Measurements from ENCODE around the gene CDK17. TPM values are rescaled to one million over a fixed set of nuclear protein-coding genes. Genes with fewer than 3 reads are reported as not detected.
"Not testable (repeated sequence)": the region's sequence is repeated elsewhere in the genome, so short reads cannot be mapped to it uniquely, and the experiment has no call there.

The CDK17 gene
- total and polyA plus RNA-seq, 2 donors (not counting 1 experiment from before 2014, with no cell fraction given), result 15.6 to 87.8 TPM

GRCh38 chr12:96420277-96420835, 20.1 kb upstream of the CDK17 start:
- Histone ChIP-seq H4K20me1 (ENCODE audit: control insufficient read depth, insufficient read depth, low read length, poor library complexity, severe bottlenecking) (no peaks in the 10 kb centered on the region), H3K27me3 (replicated peaks in 1 of 4; ENCODE audit: control extremely low read depth in 1 of 4, control insufficient read depth in 3 of 4, insufficient read depth in 4 of 4, low read length in 3 of 4) (no peaks in the 10 kb centered on the region), H3K9me3 (ENCODE audit: control extremely low read depth in 1 of 3, control insufficient read depth in 2 of 3, insufficient read depth in 1 of 3, low read length in 2 of 3) (no peaks in the 10 kb centered on the region), H2AFZ (ENCODE audit: insufficient read depth, low read depth, low read length, poor library complexity, severe bottlenecking) (peak overlapping the region; percentile 53), H3K4me3 (ENCODE audit: control extremely low read depth in 1 of 5, extremely low read depth in 1 of 5, insufficient read depth in 1 of 5, low read depth in 2 of 5, low read length in 4 of 5) (no peak overlapping the region), H3K79me2 (ENCODE audit: control insufficient read depth, insufficient read depth, low read length) (no peaks in the 10 kb centered on the region), H3K4me1 (ENCODE audit: control insufficient read depth in 2 of 2, insufficient read depth in 2 of 2, low read length in 2 of 2) (peaks cover 5 to 15% of the 10 kb centered on the region in 2 donors), H3K27ac (ENCODE audit: low read length in 2 of 2) (no peak overlapping the region), H3K4me2 (replicated peaks; ENCODE audit: low read depth, low read length, poor library complexity, severe bottlenecking) (no peak overlapping the region), H3K9ac (ENCODE audit: low read length) (peak overlapping the region; percentile 34), H3K36me3 (replicated peaks in 1 of 2; ENCODE audit: control extremely low read depth in 1 of 2, control insufficient read depth in 1 of 2, extremely low read depth in 1 of 2, insufficient read depth in 2 of 2, low read length in 1 of 2) (no peaks in the 10 kb centered on the region)
- H3K4me1 Mint-ChIP-seq, result peaks cover 19% of the 10 kb centered on the region
- intact Hi-C loops (cut with micrococcal nuclease), result no loop called here
- POLR2A ChIA-PET, result interaction anchor here (0.9 kb wide), 1 partner anchor 13 kb away, joined by 4 read pairs; no protein-coding TSS in a partner anchor
- TF ChIP-seq EZH2 (IDR thresholded peaks at IDR 0.05; ENCODE audit: borderline replicate concordance, insufficient read depth, low read depth, low read length, poor library complexity, severe bottlenecking), result no peak
- TF ChIP-seq CTCF (IDR thresholded peaks at IDR 0.05), result no peak
- no peaks in the 10 kb centered on the region for H3K27me3 Mint-ChIP-seq
- CTCF ChIA-PET, result interaction anchor here (1.0 to 1.9 kb wide), 6 partner anchors 15 to 96 kb away, joined by 3 to 8 read pairs (median 5); no protein-coding TSS in a partner anchor
- no peak for ATAC-seq (ENCODE audit: low read depth)
- WGBS (ENCODE audit: insufficient coverage), result 82% methylated on average over 3 of the region's 7 CpGs
- H3K27ac Mint-ChIP-seq, result peak overlapping the region; percentile 73
- DNase-seq, result no peak
- no peaks in the 10 kb centered on the region for H3K9me3 Mint-ChIP-seq (ENCODE audit: insufficient read depth)
- peak overlapping the region; percentile 53 for H3K4me3 Mint-ChIP-seq

GRCh38 chr12:96419576-96420276, 19.5 kb upstream of the CDK17 start:
- H3K4me2 ChIP-seq (replicated peaks; ENCODE audit: low read depth, low read length, poor library complexity, severe bottlenecking), result no peak overlapping the region
- intact Hi-C loops (cut with micrococcal nuclease), result no loop called here
- H3K9me3 Mint-ChIP-seq (ENCODE audit: insufficient read depth), result no peaks in the 10 kb centered on the region
- POLR2A ChIA-PET, result interaction anchor here (0.9 kb wide), 1 partner anchor 12 kb away, joined by 4 read pairs; no protein-coding TSS in a partner anchor
- H3K4me3 ChIP-seq (ENCODE audit: control extremely low read depth in 1 of 5, extremely low read depth in 1 of 5, insufficient read depth in 1 of 5, low read depth in 2 of 5, low read length in 4 of 5), result no peak overlapping the region
- no peaks in the 10 kb centered on the region for H3K79me2 ChIP-seq (ENCODE audit: control insufficient read depth, insufficient read depth, low read length)
- H3K4me1 ChIP-seq (ENCODE audit: control insufficient read depth in 2 of 2, insufficient read depth in 2 of 2, low read length in 2 of 2), result peaks cover 5 to 15% of the 10 kb centered on the region in 2 donors
- peak; percentile 53 for DNase-seq
- ATAC-seq (ENCODE audit: low read depth), result peak; percentile 63
- H2AFZ ChIP-seq (ENCODE audit: insufficient read depth, low read depth, low read length, poor library complexity, severe bottlenecking), result no peak overlapping the region
- no peaks in the 10 kb centered on the region for H3K27me3 ChIP-seq (replicated peaks in 1 of 4; ENCODE audit: control extremely low read depth in 1 of 4, control insufficient read depth in 3 of 4, insufficient read depth in 4 of 4, low read length in 3 of 4)
- H3K27ac Mint-ChIP-seq, result peak overlapping the region; percentile 73
- H3K27ac ChIP-seq (ENCODE audit: low read length in 2 of 2), result no peak overlapping the region
- CTCF ChIA-PET, result interaction anchor here (0.6 to 1.9 kb wide), 11 partner anchors 12 to 97 kb away, joined by 3 to 8 read pairs (median 4); partner anchors contain the start of genes CDK17 and CFAP54
- H3K36me3 ChIP-seq (replicated peaks in 1 of 2; ENCODE audit: control extremely low read depth in 1 of 2, control insufficient read depth in 1 of 2, extremely low read depth in 1 of 2, insufficient read depth in 2 of 2, low read length in 1 of 2), result no peaks in the 10 kb centered on the region
- TF ChIP-seq EZH2 (IDR thresholded peaks at IDR 0.05; ENCODE audit: borderline replicate concordance, insufficient read depth, low read depth, low read length, poor library complexity, severe bottlenecking), result no peak
- no peaks in the 10 kb centered on the region for H4K20me1 ChIP-seq (ENCODE audit: control insufficient read depth, insufficient read depth, low read length, poor library complexity, severe bottlenecking)
- H3K9ac ChIP-seq (ENCODE audit: low read length), result no peak overlapping the region
- no peaks in the 10 kb centered on the region for H3K9me3 ChIP-seq (ENCODE audit: control extremely low read depth in 1 of 3, control insufficient read depth in 2 of 3, insufficient read depth in 1 of 3, low read length in 2 of 3)
- H3K27me3 Mint-ChIP-seq, result no peaks in the 10 kb centered on the region
- WGBS (ENCODE audit: insufficient coverage), result 32% methylated on average over 4 of the region's 5 CpGs
- peak overlapping the region; percentile 53 for H3K4me3 Mint-ChIP-seq
- H3K4me1 Mint-ChIP-seq, result peaks cover 19% of the 10 kb centered on the region

GRCh38 chr12:96417688-96418087, 17.4 kb upstream of the CDK17 start:
- H3K27me3 ChIP-seq (replicated peaks in 1 of 4; ENCODE audit: control extremely low read depth in 1 of 4, control insufficient read depth in 3 of 4, insufficient read depth in 4 of 4, low read length in 3 of 4); H3K4me3 ChIP-seq (ENCODE audit: control extremely low read depth in 1 of 5, extremely low read depth in 1 of 5, insufficient read depth in 1 of 5, low read depth in 2 of 5, low read length in 4 of 5); H2AFZ ChIP-seq (ENCODE audit: insufficient read depth, low read depth, low read length, poor library complexity, severe bottlenecking); H3K27me3 Mint-ChIP-seq; H3K4me2 ChIP-seq (replicated peaks; ENCODE audit: low read depth, low read length, poor library complexity, severe bottlenecking); H3K9me3 ChIP-seq (ENCODE audit: control extremely low read depth in 1 of 3, control insufficient read depth in 2 of 3, insufficient read depth in 1 of 3, low read length in 2 of 3); H3K36me3 ChIP-seq (replicated peaks in 1 of 2; ENCODE audit: control extremely low read depth in 1 of 2, control insufficient read depth in 1 of 2, extremely low read depth in 1 of 2, insufficient read depth in 2 of 2, low read length in 1 of 2); DNase-seq; H3K79me2 ChIP-seq (ENCODE audit: control insufficient read depth, insufficient read depth, low read length); intact Hi-C loops (cut with micrococcal nuclease); H3K9me3 Mint-ChIP-seq (ENCODE audit: insufficient read depth); ATAC-seq (ENCODE audit: low read depth); H3K27ac ChIP-seq (ENCODE audit: low read length in 2 of 2); H3K4me3 Mint-ChIP-seq; H3K9ac ChIP-seq (ENCODE audit: low read length); H3K27ac Mint-ChIP-seq; H4K20me1 ChIP-seq (ENCODE audit: control insufficient read depth, insufficient read depth, low read length, poor library complexity, severe bottlenecking): not testable (repeated sequence)
- POLR2A ChIA-PET, result interaction anchor here (0.6 kb wide), 1 partner anchor 348 kb away, joined by 3 read pairs; no protein-coding TSS in a partner anchor
- no CpG with 5 or more reads among the region's 2 CpGs for WGBS (ENCODE audit: insufficient coverage)
- peaks cover 19% of the 10 kb centered on the region for H3K4me1 Mint-ChIP-seq
- peaks cover 5 to 15% of the 10 kb centered on the region in 2 donors for H3K4me1 ChIP-seq (ENCODE audit: control insufficient read depth in 2 of 2, insufficient read depth in 2 of 2, low read length in 2 of 2)
- CTCF ChIA-PET, result interaction anchor here (0.7 to 1.6 kb wide), 2 partner anchors 9 to 99 kb away, joined by 3 read pairs; no protein-coding TSS in a partner anchor

Measured in B cell (primary cell).